Germinal center (tissue), 1 donor: Measurements from ENCODE around the gene GBP2.
"Not testable (repeated sequence)": the region's sequence is repeated elsewhere in the genome, so short reads cannot be mapped to it uniquely, and the experiment has no call there.

Experiments used
- DNase-seq: peaks from one replicate; pipeline ENCODE4 v3.0.0; 2012; ENCODE audit warnings: mixed read lengths, low spot score

Gene GBP2

DNA sequence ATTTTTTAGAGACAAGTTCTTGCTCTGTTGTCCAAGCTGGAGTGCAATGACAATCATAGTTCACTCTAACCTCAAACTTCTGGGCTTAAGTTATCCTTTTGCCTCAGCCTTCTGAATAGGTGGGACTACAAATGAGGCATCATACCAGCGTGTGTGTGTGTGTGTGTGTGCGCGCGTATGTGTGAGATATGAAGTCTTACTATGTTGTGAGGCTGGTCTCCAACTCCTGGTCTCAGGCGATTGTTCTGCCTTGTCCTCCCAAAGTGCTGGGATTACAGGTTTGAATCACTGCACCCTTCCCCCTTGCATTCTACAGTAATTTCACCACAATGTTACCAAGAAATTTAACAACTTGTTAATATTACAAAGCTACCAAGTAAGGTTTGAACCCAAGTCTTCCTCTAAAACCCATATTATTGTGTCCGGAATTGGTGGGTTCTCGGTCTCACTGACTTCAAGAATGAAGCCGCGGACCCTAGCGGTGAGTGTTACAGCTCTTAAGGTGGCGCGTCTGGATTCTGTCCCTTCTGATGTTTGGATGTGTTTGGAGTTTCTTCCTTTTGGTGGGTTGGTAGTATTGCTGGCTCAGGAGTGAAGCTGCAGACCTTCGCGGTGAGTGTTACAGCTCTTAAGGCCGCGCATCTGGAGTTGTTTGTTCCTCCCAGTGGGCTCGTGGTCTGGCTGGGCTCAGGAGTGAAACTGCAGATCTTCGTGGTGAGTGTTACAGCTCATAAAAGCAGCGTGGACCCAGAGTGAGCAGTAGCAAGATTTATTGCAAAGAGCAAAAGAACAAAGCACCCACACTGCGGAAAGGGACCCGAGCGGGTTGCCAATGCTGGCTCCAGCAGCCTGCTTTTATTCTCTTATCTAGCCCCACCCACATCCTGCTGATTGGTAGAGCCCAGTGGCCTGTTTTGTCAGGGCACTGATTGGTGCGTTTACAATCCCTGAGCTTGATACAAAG is 970 bp upstream of the GBP2 start:
- not testable (repeated sequence) for DNase-seq

DNA sequence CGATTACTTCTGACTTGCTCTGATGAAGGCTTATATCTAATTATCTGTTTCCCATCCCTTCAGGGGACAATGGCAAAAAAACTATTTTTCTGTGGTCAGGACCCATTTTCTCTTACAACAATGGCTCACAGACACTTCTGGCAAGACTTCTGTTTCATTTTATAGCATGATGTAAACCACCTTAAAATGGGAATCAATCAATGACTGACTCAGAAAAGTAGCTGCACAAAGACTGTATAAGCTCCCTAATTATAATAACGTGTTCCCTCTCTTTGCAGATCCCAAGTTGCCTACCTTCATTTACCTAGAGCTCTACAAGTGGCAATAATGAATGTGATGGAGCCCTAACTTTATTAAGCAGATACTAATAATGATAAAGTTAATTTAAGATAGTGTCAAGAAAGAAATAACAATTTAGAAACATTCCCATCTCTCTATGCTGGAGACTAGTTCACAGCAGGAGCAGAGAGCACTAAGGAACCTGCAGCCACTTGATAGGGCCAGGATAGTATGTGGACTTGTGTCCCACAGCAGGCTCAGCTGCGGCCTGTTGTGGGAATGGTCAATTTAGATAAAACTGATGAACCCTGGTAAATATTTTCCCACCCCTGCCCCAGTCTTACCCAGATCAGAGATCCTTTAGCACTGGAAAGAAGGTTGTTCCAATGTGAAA is 538 bp downstream of the GBP2 start:
- no peak for DNase-seq

DNA sequence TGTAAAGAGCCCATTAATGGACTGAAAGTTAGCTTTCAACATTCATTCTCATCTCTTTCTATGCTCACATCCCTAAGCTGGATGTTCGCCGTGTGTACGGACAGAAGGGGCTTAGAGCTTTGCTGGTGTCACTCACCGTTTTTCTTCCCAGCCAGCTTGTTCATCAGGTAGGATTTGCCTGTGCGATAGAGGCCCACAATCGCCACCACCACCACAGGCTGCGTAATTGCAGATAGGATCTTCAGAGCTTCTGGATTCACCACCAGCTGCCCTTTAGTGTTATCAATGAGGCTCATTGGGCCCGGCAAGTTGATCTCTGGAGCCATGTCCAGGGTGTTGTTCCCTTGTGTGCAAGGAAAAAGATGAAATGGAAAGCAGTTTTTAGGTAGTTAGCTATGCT is 4.3 kb downstream of the GBP2 start:
- no peak for DNase-seq

DNA sequence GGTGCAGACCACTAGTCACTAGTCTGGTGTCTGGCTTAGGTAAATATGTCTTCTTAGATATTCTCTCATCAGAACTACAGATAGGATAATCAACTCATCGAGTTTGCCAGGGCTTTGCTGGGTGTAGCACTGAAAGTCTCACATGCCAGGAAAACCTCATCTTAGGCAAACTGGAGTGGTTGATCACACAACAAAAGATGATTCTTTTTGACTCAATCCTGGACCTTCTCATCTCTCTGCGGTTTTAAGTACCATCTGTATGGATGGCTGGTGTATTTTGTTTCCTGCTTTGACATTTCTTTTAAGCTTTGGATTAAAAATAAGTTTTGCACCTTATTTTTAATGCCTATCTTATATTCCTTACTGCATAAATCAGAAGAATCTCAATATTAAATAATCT is 11.3 kb downstream of the GBP2 start:
- no peak for DNase-seq

DNA sequence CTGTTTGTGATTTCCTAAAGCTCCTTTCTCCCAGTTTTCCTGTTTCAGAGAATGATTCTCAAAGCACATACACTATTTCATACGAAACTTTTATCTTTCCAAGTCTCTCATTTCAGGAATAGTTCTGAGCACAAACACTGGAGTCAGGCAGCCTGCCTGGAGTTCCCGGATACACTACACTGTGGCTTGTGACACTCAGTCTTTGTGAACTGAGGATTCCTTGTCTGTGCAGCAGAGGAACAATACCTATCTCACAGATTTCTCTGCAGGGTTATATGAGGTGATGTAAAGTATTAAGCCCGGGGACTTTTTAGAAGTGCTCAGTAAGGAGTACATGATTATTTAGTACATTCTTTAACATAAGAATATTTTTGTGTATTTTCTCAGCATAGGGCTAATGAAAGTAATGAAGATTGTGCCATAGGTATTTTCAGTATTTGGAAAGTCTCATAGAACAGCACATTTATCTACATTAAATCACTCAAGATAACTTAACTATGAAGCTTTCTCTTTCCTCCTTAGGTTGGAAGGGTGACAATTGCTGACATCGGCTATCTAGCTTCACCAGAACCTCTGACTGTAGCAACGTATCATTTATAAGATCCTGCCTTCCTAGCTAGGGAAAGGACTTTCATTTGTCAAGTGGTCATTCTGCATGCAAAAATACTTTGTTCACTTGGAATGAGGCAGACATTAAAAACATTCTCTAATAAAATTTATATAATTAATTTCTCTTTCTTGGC is 12.9 kb downstream of the GBP2 start:
- no peak for DNase-seq

DNA sequence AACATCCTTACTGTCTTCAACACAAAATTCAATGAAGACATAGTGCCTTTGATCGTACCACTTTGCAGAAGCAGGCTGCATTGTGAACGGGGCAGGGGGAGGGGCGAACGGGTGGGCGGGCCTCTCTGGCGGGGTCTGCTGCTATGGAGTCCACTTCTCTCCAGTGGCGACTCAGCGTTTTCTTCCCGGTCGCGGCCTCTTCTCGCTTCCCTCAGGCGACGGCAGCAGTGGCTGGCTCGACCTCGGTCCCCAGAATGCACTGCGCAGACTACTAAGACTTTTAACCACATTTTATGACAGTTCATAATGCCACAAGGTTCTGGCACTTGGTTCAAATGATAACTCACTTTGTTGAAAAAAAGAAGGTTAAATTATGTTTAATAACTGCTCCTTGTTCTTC is 21.2 kb downstream of the GBP2 start:
- no peak for DNase-seq

DNA sequence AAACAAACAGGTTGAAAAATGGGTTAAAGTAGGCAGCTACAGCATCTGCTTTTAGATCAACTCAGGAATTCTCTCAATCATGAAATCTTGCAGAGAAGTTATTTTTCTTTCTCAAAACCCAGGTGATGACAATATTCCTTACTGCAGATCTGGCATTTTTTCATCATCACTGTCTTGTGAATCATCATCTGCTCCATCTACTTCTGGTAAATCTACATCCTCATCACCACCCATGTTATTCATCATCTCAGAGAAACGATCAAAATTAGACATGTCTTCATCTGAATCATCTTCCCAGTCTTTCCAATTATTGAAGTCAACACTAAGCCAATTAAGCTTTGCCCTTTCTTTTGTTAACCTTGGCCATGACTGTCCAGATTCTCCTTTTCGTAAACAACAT is 21.8 kb downstream of the GBP2 start:
- no peak for DNase-seq

DNA sequence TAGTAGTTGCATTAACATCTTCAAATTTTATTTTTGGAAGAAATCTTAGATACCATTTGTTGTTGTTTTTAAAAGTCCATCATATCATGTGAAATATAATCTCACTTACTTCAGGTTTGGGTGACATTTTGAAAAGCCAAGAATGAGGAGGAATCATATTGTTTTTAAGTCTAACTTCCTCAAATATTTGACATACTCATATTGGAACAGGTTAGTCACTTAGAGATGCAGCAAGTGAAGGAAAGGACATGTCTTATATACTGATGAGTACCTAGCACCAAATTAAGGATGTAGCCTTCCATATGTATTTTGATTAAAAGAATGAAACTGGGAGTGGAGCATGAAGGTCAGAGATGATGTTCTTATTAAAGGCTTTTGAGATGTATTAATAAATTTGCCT is 23.9 kb downstream of the GBP2 start:
- no peak for DNase-seq

DNA sequence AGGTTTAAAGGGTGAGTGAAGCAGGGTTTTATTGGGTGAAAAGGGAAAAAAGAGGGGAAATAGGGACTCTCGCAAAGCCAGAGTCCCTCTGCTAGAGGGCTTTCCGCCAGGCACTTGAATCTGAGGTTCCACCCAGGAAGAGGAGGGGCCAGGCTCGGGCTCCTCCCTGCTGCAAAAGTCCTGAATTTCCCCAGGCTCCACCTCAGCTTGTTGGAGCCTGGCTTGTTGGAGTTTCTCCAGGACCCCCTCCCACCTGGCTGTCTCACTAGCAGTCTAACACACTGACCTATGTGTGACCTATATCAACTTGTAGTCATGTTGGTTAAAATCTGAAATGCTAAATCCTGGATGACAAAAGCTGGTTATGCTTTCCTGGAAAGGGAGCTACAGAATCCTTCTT is 25.5 kb downstream of the GBP2 start:
- DNase-seq: no peak

DNA sequence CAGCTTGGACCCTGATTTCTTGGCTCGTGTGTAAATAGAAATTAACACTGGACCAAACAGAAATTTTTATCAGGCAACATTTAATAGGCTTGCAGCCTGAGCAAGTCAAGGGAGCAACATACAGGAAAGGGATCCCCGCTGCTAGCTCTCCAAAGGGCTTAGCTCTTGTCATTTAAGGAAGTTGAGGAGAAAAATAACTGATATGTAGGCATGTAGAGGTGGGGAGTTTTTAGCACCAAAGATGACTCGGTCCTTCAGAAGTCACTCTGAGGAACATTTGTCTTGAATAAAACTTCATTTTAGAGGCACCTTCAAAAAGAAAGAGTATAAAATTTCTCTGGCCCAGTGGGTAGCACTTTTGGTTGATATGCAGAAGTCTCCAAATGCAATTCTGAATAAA is 27.1 kb downstream of the GBP2 start:
- no peak for DNase-seq

DNA sequence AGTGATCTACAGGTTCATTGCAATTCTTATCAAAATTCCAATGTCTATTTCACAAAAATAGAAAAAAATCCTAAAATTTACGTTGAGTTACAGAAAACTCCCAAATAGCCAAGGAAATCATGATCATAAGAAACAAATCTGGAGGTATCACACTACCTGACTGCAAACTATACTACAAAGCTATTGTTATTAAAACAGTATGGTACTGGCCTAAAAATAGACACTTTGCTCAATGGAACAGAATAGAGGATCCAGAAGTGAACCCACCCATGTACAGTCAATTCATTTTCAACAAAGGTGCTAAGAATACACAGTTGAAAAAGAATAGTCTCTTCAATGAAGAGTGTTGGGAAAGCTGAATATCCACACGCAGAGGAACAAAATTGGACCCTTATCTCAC is 30.2 kb downstream of the GBP2 start:
- DNase-seq: no peak

DNA sequence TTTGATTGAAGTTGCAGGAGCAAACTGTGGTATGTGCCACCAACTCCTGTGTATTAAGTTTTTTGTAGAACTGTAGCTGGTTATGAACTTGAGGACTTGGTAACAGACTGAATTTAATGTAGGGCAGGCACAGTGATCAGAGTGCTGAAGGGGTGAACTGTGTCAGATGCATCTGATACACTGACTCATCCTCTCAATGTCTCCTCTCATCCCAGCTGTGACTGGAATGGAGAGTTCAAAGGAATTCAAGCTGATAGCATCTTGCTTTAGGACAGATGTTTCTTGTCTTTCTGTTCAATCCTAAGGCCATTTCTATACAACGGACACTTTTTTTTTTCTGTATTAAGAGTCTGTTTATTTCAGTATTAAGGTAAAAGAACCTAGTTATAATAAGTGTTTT is 36.0 kb downstream of the GBP2 start:
- DNase-seq: no peak

DNA sequence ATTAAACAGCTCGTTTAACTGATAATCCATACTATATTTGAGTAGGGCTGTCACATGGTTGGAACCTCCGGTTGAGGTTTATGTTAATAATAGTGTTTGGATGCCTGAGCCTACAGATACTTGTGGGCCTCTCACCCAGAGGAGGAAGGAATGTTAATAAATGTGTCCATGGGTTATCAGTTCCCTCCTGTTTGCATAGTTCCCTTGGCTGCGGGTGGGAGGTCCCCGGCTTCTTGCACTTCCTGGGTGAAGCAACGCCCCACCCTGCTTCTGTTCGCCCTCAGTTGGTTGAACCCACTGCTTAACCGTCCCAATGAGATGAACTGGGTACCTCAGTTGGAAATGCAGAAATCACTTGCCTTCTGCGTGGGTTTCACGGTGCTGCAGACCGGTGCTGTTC is 37.3 kb downstream of the GBP2 start:
- no peak for DNase-seq

DNA sequence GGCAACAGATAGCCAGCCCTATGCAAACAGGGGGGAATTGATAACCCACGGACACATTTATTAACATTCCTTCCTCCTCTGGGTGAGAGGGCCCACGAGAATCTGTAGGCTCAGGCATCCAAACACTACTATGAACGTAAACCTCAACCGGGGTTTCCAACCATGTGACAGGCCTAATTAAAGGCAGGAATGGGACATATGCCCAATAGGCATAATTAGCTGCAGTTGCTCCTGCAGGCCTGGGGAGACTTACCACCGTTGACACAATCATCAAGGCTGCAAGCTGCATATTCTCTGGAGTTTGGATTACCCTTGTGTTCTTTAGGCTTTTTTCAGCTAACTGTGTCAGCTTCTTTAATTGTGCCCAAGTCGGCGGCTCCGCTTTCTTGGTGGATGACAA is 38.7 kb downstream of the GBP2 start:
- DNase-seq: no peak

DNA sequence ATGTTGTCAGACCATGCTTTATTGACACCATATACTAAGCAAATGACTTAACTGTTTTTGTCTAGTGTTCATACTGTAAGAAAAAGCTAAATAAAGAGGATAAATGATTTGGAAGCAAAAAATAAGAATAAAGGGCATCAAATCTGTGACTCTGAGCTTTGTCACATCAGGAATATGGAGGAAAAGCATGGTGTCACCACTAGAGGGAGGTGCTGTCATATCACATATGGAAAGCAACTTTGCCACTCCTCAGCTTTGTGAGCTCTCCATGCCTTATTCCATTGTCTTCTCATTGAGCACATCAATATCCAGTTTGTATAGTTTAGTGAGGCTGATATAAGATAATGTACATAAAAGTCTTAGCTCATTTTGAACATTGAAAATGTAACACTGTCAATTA is 40.1 kb downstream of the GBP2 start:
- DNase-seq: peak; percentile 8

DNA sequence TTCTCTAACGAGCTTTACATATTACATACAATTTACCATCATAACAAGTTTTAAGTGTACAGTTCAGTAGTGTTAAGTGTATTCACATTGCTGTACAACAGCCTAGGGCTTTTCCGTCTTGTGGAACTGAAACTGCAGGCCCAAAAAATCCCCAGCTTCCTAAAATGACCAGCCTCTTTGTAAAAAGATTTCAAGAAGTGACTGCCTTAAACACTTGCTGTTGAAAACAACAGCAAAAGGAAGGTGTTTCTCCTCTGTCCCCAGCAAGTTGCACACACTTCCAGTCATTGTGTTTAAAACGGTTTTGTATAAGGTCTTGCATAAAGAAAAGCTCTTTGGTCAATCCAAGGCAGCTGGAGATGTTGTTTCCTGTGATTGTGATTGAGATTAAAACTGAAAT is 44.9 kb downstream of the GBP2 start:
- no peak for DNase-seq

DNA sequence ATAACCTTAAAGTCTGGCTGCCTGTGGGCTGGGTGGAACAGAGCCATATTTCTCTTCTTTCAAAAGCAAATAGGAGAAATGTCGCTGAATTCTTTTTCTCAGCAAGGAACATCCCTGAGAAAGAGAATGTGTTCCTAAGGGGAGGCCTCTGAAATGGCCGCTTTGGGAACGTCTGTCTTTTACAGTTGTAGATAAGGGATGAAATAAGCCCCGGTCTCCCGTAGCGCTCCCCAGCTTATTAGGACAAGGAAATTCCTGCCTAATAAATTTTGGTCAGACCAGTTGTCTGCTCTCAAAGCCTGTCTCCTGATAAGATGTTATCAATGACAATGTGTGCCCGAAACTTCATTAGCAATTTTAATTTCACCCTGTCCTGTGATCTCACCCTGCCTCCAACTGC is 45.8 kb downstream of the GBP2 start:
- not testable (repeated sequence) for DNase-seq

DNA sequence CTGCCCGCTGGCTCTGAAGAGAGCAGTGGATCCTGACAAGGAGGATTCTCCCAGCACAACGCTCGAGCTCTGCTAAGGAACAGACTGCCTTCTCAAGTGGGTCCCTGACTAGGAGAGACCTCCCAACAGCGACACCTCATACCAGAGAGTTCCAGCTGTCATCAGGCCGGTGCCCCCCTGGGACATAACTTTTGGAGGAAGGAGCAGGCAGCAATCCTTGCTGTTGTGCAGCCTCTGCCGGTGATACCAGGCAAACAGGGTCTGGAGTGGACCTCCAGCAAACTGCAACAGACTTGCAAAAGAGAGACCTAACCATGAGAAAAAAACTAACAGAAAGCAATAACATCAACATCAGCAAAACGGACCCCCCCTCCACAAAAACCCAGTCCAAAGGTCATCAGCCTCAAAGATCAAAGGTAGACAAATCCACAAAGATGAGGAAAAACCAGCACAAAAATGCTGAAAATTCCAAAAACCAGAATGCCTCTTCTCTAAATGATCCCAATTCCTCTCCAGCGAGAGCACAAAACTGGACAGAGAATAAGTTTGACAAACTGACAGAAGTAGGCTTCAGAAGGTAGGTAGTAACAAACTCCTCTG is 53.3 kb downstream of the GBP2 start:
- not testable (repeated sequence) for DNase-seq

DNA sequence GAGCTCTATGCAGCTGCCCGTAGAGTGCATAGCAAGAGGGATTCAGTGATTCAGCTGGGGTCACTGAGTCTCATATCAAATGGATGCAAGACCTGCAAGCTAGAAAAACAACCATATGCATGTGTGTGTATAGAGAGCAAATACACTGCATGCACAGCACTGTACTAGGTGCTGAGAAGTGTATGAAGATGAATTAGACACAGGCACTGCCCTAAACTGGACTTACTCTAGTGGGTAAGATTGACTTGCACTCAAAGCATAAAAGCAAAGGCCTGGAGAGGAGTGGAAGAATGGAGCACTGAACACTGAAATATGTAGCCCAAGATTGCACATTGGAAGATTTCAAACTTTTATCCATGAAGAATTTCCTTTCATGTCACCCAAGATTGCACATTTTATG is 55.4 kb downstream of the GBP2 start:
- DNase-seq: no peak

DNA sequence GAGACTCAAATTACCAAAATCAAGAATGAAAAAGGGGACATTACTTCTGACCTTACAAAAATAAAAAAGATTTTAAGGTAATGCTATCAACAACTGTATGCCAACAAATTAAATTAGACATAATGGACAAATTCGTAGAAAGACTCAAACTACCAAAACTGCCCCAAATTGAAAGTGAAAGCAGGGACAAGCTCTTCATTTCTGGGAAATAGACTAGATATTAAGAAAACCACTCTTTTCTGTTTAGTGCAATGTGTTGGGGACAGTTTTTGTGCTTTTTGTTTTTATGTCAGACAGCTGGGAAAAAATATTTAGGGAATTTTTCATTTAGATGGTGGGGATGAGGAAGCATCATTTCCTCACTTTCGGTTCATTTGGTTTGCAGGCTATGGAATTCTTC is 56.0 kb downstream of the GBP2 start:
- DNase-seq: no peak

DNA sequence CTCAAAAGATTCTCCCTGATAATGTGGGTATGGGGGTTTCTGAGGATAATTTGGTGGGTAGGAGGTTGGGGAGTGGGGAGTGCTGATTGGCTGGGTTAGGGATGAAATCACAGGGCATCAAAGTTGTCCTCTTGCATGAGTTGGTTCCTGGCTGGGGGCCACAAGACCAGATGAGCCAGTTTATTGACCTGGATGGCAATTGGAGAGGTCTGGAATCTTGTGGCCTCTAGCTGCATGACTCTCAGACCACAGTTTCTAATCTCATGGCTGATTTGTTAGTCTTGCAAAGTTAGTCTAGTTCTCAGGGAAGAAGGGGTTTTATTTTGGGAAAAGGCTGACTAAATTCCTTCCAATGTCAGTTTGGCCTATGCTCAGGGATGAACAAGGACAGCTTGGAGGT is 57.6 kb downstream of the GBP2 start:
- no peak for DNase-seq

DNA sequence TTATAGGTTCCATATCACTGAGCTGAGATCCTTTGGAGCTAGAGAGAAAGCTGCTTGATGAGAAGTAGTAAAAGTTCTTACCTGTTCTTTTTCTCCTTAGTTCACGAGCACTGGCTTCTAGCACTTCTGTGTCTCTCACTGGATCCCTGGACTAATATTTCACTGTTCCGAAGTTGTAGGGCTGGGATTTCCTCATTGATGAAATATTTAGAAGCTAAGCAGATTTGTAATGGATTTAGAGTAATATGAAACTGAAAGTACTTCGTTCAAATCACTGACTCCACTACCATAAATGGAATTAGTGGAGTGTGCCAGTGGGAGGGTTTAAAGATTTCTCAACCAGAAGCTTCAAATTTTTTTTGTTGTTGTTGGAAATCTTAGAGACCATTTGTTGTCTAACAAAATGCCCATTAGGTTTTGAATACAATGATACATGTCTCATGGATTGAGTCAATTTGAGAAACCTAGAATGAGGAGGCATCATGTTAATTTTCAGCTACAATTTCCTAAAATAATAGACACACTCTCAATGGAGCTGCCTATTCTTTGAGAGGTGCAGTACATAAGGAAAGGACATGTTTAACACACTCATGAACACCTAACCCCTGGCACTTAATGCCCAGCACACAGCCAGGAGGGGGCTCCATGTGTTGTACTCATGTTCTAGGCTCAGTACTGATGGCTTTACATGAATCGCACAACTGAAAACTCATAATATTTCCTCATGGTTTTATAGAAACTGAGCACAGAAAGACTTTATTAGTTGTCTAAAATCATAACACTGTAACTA is 60.6 kb downstream of the GBP2 start, which contains the start of gene GBP1:
TSS of gene GBP1 (minus strand) at position 130 of the 790 bp plus-strand sequence. CDS start 1,974 bp downstream, outside the sequence.
- DNase-seq: peak; percentile 8
